ENCODE measurements around the gene TLCD1.
"Not testable (repeated sequence)": the region's sequence is repeated elsewhere in the genome, so short reads cannot be mapped to it uniquely, and the experiment has no call there.

Gene TLCD1

DNA sequence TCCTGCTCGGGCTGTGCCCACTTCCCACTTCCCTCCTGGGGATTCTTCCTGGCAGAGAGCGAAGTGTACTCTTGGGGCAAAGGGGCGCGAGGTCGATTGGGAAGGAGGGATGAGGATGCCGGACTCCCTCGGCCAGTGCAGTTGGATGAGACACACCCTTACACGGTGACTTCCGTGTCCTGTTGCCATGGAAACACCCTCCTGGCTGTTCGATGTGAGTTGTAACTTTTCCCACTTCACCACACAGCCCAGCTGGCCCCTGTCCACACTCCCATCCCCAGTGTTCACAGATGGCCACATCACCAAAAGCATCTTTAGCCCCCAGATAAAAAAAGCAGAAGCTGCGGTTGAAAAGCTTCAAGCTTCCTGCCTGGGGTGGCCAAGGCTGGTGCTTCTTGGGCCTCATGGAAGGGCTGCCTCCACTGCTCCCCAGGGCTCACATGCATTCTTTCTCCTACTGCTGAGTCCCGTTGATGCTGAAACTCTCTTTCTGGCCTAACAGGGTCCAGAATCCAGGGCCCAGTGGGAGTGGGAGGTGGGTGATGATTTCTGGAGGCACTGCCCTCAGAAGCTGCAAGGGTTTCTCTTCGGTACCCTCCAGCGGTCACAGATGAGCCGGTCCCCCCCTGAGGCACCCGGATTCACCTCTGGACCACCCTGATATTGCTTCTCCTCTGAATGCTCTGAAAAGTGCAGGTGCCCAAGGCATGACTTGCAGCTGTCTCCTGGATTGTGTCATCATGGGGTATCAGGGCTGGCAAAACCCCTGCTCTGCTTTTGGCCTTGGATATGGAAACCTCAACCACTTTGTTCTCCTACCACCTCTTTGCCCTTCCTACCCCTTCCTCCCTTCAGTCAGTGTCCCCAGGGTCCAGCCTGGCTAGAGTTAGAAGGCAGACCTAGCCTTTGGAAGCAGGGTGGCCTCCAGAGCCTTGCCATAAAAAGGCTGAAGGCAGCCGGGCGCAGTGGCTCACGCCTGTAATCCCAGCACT lies 15.6 kb upstream of the TLCD1 start:
- no peak for DNase-seq (ENCODE audit: low read depth)
- TF ChIP-seq CTCF (IDR thresholded peaks at IDR 0.05; ENCODE audit: control insufficient read depth, extremely low read depth, insufficient read depth), result no peak
- no peak overlapping the region for H3K4me3 ChIP-seq (ENCODE audit: low read depth, low read length)

DNA sequence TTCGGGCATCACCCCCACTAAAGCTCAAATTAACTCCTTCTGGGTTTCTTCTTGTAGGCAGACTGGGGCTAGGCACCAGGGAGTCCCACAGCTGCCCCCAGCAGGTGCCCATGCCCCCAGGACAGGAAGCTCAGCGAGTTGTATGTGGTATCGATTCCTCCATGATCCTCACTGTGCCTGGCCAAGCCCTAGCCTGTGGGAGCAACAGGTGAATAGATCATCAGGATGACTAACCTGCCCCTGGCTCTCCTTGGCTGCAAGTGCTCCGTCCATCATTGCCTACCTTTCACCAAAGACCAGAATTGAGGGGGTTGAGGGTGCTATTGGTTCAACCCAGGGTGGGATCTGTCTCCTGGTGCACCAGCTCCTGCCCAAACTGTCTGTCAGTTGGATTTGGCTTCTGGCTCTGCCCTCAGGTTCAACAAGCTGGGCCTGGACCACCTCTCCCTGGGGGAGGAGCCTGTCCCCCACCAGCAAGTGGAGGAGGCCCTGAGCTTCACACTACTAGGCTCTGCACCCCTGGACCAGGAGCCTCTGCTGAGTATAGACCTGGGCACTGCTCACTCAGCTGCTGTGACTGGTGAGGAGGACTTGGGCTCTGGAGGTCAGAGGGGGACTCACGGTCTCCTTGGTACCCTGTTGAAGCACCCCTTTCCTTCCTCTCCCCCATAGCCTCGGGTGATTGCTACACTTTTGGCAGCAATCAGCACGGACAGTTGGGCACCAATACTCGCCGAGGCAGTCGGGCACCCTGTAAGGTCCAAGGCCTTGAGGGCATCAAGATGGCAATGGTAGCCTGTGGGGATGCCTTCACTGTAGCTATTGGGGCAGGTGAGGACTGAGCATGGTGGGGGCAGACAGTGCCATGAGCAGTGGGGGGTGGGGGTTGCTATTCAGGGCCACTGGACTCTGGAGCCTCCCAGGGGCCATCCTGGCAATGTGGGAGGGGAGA lies 14.6 kb upstream of the TLCD1 start:
- no peak for TF ChIP-seq CTCF (IDR thresholded peaks at IDR 0.05; ENCODE audit: control insufficient read depth, extremely low read depth, insufficient read depth)
- no peak for DNase-seq (ENCODE audit: low read depth)
- no peak overlapping the region for H3K4me3 ChIP-seq (ENCODE audit: low read depth, low read length)

DNA sequence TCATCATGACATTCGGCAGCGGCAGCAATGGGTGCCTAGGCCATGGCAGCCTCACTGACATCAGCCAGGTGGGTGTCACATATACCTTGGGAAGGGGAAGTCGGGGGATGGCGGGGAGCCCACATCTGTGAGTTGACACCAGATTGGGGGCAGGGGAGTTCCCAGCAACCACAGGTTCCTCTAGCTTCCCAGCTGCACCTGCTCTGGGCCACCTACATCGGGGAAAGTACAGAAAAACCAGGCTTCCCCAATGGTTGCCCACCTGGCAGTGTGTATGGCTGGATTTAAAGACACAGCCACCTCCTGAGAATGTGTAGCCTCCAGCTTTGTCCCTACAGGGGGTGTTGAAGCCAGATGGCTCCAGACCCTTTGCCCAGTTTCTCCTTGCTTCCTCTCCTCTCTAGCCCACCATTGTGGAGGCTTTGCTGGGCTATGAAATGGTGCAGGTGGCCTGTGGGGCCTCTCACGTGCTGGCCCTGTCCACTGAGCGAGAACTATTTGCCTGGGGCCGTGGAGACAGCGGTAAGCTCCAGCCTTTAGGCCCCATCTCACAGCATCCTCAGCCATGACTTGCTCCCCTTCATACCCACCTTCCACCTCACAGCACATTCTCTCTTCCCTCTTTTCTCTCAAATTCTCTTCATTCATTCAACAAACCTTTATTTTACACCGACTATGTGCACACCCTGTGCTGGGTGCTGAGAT lies 12.8 kb upstream of the TLCD1 start:
- no peak overlapping the region for H3K4me3 ChIP-seq (ENCODE audit: low read depth, low read length)
- TF ChIP-seq CTCF (IDR thresholded peaks at IDR 0.05; ENCODE audit: control insufficient read depth, extremely low read depth, insufficient read depth), result no peak
- no peak for DNase-seq (ENCODE audit: low read depth)

DNA sequence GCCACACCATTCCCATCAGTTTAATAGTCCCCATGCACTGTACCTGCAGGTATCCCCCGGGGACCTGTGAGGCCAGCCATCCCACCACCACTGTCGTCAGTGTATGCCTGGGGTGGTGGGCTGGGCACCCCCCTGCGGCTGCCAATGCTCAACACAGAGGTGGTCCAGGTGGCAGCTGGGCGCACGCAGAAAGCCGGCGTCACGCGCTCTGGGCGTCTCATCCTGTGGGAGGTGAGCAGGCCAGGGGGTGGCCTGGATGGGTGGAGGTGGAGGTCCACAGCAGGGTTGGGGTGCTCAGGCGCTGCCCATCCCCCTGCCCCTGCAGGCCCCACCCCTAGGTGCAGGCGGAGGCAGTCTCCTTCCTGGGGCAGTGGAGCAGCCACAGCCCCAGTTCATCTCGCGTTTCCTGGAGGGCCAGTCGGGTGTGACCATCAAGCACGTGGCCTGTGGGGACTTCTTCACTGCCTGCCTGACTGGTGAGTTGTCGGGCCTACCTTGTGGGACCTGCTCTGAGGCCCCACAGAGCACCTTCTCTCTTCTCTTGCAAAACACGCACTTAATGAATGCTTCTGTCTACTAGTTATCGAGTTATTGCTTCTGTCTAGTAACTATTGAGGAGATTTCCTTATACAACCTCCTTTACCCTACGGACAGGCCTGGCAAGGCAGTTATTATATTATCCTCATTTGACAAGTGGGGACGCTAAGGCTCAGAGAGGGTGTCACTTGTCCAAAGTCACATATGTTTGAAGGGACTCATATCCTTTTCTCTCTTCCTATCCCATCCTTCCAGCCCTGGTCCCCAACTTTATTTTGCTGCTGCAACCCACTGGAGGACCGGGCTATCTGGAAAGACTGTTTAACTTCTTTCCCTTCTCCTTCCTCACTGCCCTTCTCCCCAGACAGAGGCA lies 12.0 kb upstream of the TLCD1 start:
- no peak for TF ChIP-seq CTCF (IDR thresholded peaks at IDR 0.05; ENCODE audit: control insufficient read depth, extremely low read depth, insufficient read depth)
- DNase-seq (ENCODE audit: low read depth), result no peak
- no peak overlapping the region for H3K4me3 ChIP-seq (ENCODE audit: low read depth, low read length)

DNA sequence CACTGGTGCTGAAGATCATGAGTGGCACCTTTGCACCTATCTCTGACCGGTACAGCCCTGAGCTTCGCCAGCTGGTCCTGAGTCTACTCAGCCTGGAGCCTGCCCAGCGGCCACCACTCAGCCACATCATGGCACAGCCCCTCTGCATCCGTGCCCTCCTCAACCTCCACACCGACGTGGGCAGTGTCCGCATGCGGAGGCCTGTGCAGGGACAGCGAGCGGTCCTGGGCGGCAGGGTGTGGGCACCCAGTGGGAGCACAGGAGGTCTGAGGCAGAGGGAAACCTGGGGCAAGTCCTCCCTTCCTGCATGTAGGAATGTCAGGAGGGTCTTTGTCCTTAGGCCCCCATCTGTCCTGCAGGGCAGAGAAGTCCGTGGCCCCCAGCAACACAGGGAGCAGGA lies 11.3 kb upstream of the TLCD1 start:
- H3K4me3 ChIP-seq (ENCODE audit: low read depth, low read length), result no peak overlapping the region
- no peak for DNase-seq (ENCODE audit: low read depth)
- TF ChIP-seq CTCF (IDR thresholded peaks at IDR 0.05; ENCODE audit: control insufficient read depth, extremely low read depth, insufficient read depth), result no peak

DNA sequence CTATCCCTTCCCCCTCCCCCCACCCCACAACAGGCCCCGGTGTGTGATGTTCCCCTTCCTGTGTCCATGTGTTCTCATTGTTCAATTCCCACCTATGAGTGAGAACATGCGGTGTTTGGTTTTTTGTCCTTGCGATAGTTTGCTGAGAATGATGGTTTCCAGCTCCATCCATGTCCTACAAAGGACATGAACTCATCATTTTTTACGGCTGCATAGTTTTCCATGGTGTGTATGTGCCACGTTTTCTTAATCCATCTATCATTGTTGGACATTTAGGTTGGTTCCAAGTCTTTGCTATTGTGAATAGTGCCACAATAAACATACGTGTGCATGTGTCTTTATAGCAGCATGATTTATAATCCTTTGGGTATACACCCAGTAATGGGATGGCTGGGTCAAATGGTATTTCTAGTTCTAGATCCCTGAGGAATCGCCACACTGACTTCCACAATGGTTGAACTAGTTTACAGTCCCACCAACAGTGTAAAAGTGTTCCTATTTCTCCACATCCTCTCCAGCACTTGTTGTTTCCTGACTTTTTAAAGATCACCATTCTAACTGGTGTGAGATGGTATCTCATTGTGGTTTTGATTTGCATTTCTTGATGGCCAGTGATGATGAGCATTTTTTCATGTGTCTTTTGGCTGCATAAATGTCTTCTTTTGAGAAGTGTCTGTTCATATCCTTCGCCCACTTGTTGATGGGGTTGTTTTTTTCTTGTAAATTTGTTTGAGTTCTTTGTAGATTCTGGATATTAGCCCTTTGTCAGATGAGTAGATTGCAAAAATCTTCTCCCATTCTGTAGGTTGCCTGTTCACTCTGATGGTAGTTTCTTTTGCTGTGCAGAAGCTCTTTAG lies 10.1 kb upstream of the TLCD1 start:
- not testable (repeated sequence) for H3K4me3 ChIP-seq (ENCODE audit: low read depth, low read length); DNase-seq (ENCODE audit: low read depth)
